B cell (primary cell): ENCODE measurements around the gene ACSBG1.

Source experiments
- CTCF ChIP-seq: fragments of 200-600 bp; IDR thresholded peaks from one replicate; pipeline ENCODE4 v1.8.0; 2022; ENCODE audit warnings: antibody characterized with exemption, mild to moderate bottlenecking
- EZH2 ChIP-seq: IDR thresholded peaks from 2 replicates; pipeline ENCODE4 v1.6.1; 2012; ENCODE audit warnings: borderline replicate concordance, low read depth, mild to moderate bottlenecking, moderate library complexity, low read length; ENCODE audit not compliant: insufficient read depth, poor library complexity, severe bottlenecking

- no peak for TF ChIP-seq CTCF
- TF ChIP-seq EZH2, result no peak
Observed at GRCh38 chr15:78205856-78206255, 28.5 kb downstream of the ACSBG1 start.
